AG20443 (cell line): ENCODE measurements around the gene PARP16.

Source experiments
- DNase-seq: peaks from one replicate; pipeline ENCODE4 v3.0.0; 2012; ENCODE audit warnings: low spot score, mixed read lengths

PARP16 gene

GRCh38 chr15:65286704-65287519, at the start of gene PARP16:
PARP16 (minus strand) TSS chr15:65286883; CDS start chr15:65286426, 457 bp downstream.
- peak; percentile 94 for DNase-seq

- no peak for DNase-seq
These were observed 48.8 kb upstream of the PARP16 start for GRCh38 chr15:65335278-65336055.

- no peak for DNase-seq
These were observed 48.0 kb upstream of the PARP16 start for GRCh38 chr15:65334586-65335231.

- DNase-seq, result no peak
These were observed 47.2 kb upstream of the PARP16 start for GRCh38 chr15:65333856-65334255.

GRCh38 chr15:65333148-65333820, 46.6 kb upstream of the PARP16 start:
- no peak for DNase-seq

GRCh38 chr15:65332391-65333147, 45.9 kb upstream of the PARP16 start:
- DNase-seq, result no peak

GRCh38 chr15:65331811-65332210, 45.1 kb upstream of the PARP16 start:
- DNase-seq, result no peak

GRCh38 chr15:65330934-65331645, 44.4 kb upstream of the PARP16 start:
- DNase-seq, result no peak

- DNase-seq, result no peak
These were observed 43.5 kb upstream of the PARP16 start for GRCh38 chr15:65329984-65330735.

GRCh38 chr15:65329288-65329983, 42.8 kb upstream of the PARP16 start:
- no peak for DNase-seq

- DNase-seq, result no peak
These were observed 42.0 kb upstream of the PARP16 start for GRCh38 chr15:65328506-65329287.

GRCh38 chr15:65327651-65328393, 41.1 kb upstream of the PARP16 start:
- no peak for DNase-seq

- DNase-seq, result no peak
These were observed 40.1 kb upstream of the PARP16 start for GRCh38 chr15:65326818-65327217.

- no peak for DNase-seq
These were observed 39.4 kb upstream of the PARP16 start for GRCh38 chr15:65326117-65326526.

- DNase-seq, result no peak
These were observed 36.4 kb upstream of the PARP16 start for GRCh38 chr15:65323071-65323511.

GRCh38 chr15:65318870-65319356, 32.2 kb upstream of the PARP16 start:
- peak; percentile 97 for DNase-seq

- peak; percentile 65 for DNase-seq
These were observed 25.8 kb upstream of the PARP16 start for GRCh38 chr15:65312400-65312916.
